ENCODE measurements around the gene CDH18. TPM values are rescaled to one million over a fixed set of nuclear protein-coding genes. Genes with fewer than 3 reads are reported as not detected.

Gene CDH18
- not detected for total RNA-seq

- Mint-ChIP-seq H3K27ac (no peak within 1 kb of the TSS), H3K36me3 (ENCODE audit: low read depth) (no peaks in the 10 kb centered on the region), H3K27me3 (no peaks in the 10 kb centered on the region), H3K4me3 (no peak within 1 kb of the TSS), H3K9me3 (peaks cover 7% of the 10 kb centered on the region), H3K4me1 (no peaks in the 10 kb centered on the region)
- ATAC-seq (replicated peaks): no peak
These were observed at the start of gene CDH18 for GRCh38 chr5:19987612-19988361. Gene CDH18, minus strand, starts transcription at chr5:19988200. Its CDS starts 149,214 bp downstream, at chr5:19838986.

DNA sequence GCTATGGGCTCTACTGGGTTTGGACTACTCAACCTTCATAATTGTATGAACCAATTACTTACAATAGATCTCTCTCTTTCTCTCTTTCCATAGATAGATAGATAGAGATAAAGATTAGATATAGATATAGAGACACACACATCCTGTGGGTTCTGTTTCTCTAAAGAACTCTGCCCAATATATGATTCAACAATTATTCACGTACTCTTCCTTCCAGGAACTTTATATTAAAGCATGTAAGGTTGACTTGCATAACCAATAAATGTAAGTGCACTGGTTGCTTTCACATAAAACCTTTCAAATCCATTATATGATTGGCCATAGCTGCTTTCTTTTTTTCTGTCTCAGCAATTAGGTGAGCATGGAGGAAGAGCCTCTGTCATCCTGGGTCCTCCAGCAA, 46.7 kb upstream of the CDH18 start:
- Mint-ChIP-seq H3K27ac (no peak overlapping the region), H3K36me3 (ENCODE audit: low read depth) (no peaks in the 10 kb centered on the region), H3K4me3 (no peak overlapping the region), H3K4me1 (no peaks in the 10 kb centered on the region), H3K27me3 (no peaks in the 10 kb centered on the region), H3K9me3 (peaks cover 16% of the 10 kb centered on the region)
- no peak for ATAC-seq (replicated peaks)

- Mint-ChIP-seq H3K36me3 (ENCODE audit: low read depth) (no peaks in the 10 kb centered on the region), H3K27ac (no peak overlapping the region), H3K27me3 (no peaks in the 10 kb centered on the region), H3K4me1 (no peaks in the 10 kb centered on the region), H3K9me3 (peaks cover 14% of the 10 kb centered on the region), H3K4me3 (no peak overlapping the region)
- ATAC-seq (replicated peaks): no peak
These were observed 45.9 kb upstream of the CDH18 start for GRCh38 chr5:20033881-20034280.

- Mint-ChIP-seq H3K27me3 (no peaks in the 10 kb centered on the region), H3K36me3 (ENCODE audit: low read depth) (no peaks in the 10 kb centered on the region), H3K9me3 (peaks cover 9% of the 10 kb centered on the region), H3K4me3 (no peak overlapping the region), H3K27ac (no peak overlapping the region), H3K4me1 (no peaks in the 10 kb centered on the region)
- ATAC-seq (replicated peaks): no peak
These were observed 44.9 kb upstream of the CDH18 start for GRCh38 chr5:20032896-20033295.

DNA sequence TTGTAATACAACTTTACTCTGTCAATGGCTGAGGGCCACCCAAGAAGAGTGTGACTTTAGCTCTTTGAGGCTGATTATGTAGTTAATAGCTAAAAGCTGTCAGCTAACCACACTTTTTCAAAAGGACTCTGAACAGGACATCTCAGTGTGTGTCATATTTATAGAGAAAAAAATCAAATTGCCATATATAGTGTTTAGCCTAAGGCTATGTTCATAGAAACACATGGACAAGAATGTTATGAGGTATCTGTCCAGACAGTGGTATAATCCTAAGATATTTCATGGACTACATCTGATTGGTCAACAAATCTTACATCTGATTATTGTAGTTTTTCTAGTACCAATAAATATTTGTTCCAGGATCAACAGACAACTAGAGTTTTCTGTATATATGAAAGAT, 42.1 kb upstream of the CDH18 start:
- Mint-ChIP-seq H3K4me1 (no peaks in the 10 kb centered on the region), H3K9me3 (no peaks in the 10 kb centered on the region), H3K27me3 (no peaks in the 10 kb centered on the region), H3K4me3 (no peak overlapping the region), H3K27ac (no peak overlapping the region), H3K36me3 (ENCODE audit: low read depth) (no peaks in the 10 kb centered on the region)
- no peak for ATAC-seq (replicated peaks)

DNA sequence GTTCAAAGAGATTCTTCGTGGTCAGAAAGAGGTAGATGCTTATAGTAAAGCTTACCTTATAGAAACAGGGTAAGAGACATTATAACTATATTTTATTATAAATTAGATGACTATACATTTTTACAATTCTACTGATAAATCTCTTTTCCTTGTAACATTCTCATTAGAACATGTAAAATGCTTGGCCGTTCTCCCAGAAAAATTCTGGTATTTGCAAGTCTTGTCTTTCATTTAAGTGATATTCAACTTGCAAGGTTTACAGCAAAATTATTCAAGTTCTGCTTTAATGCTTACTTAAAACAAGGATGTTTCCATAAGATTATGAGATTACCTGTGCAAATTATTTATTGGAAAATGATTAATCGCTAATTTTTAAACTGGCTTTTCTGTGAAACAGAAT, 41.3 kb upstream of the CDH18 start:
- H3K9me3 Mint-ChIP-seq: no peaks in the 10 kb centered on the region
- H3K27ac Mint-ChIP-seq: no peak overlapping the region
- no peak for ATAC-seq (replicated peaks)
- H3K36me3 Mint-ChIP-seq (ENCODE audit: low read depth): no peaks in the 10 kb centered on the region
- H3K4me3 Mint-ChIP-seq: no peak overlapping the region
- H3K27me3 Mint-ChIP-seq: no peaks in the 10 kb centered on the region
- H3K4me1 Mint-ChIP-seq: no peaks in the 10 kb centered on the region

DNA sequence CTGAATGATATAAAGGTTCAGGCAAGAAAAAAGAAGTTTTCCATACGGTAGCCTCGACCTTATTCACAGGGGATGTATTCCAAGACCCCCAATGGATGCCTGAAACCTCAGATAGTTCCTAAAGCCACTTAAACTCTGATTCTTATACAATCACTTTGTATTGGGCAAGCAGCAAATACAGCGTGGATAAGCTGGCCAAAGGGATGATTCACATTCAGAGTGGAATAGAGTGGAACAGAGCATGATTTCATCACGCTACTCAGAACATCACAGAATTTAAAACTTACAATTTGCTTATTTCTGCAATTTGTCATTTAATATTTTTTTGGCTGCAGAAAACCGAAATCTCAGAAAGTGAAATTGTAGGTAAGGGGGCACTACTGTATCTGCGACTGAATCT, 40.5 kb upstream of the CDH18 start:
- no peaks in the 10 kb centered on the region for H3K36me3 Mint-ChIP-seq (ENCODE audit: low read depth)
- H3K4me3 Mint-ChIP-seq: no peak overlapping the region
- no peak overlapping the region for H3K27ac Mint-ChIP-seq
- no peaks in the 10 kb centered on the region for H3K9me3 Mint-ChIP-seq
- no peak for ATAC-seq (replicated peaks)
- H3K27me3 Mint-ChIP-seq: no peaks in the 10 kb centered on the region
- no peaks in the 10 kb centered on the region for H3K4me1 Mint-ChIP-seq

DNA sequence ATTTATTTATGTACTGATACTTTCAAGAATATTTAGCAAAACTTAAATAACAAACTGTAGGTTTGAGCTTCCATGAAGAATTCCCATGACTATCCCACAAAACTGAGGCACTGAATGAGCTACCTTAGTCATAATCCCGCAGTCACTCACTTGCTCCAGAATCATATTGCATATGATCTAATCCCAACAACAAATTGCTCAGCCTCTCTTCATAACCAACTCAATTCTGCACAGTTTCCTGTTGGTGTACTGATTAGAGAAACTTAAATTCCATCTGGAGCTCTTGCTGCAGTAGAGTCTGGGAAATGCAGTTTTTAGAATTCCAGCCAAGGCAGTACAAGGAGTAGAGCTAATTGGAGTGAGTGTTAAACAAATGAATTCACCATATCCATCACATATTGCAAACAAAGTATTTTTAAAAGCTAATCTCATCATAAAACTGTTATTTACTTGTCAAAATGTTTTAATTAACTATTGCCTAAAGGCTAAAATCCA, 35.7 kb upstream of the CDH18 start:
- ATAC-seq (replicated peaks): no peak
- Mint-ChIP-seq H3K36me3 (ENCODE audit: low read depth) (no peaks in the 10 kb centered on the region), H3K27me3 (no peaks in the 10 kb centered on the region), H3K4me3 (no peak overlapping the region), H3K9me3 (peaks cover 20% of the 10 kb centered on the region), H3K4me1 (no peaks in the 10 kb centered on the region), H3K27ac (no peak overlapping the region)

GRCh38 chr5:20020247-20020646, 32.2 kb upstream of the CDH18 start:
- Mint-ChIP-seq H3K4me3 (no peak overlapping the region), H3K4me1 (no peaks in the 10 kb centered on the region), H3K27ac (no peak overlapping the region), H3K27me3 (no peaks in the 10 kb centered on the region), H3K36me3 (ENCODE audit: low read depth) (no peaks in the 10 kb centered on the region), H3K9me3 (peaks cover 28% of the 10 kb centered on the region)
- ATAC-seq (replicated peaks): no peak

- no peak for ATAC-seq (replicated peaks)
- Mint-ChIP-seq H3K9me3 (peaks cover 28% of the 10 kb centered on the region), H3K4me3 (no peak overlapping the region), H3K36me3 (ENCODE audit: low read depth) (no peaks in the 10 kb centered on the region), H3K27ac (no peak overlapping the region), H3K27me3 (no peaks in the 10 kb centered on the region), H3K4me1 (no peaks in the 10 kb centered on the region)
These were observed 29.0 kb upstream of the CDH18 start for GRCh38 chr5:20017021-20017420.

DNA sequence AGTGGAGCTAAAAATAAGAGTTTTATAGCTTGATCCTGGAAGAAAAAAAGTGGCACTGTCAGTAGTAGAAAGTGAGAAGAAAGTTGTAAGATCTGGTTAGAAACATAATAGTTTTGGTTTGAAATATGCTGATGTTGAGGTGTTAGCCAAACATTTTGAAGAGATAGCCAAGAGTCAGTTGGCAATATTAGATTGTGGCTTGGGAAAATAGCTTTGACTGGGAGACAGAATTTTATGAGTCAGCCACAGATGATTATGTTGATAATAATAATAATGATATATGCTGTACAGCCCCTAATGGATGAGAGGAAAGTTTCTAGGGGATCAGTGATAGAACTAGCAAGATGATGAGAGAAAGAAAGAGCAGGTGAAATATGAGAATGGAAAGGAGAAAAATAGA, 12.4 kb upstream of the CDH18 start:
- H3K4me3 Mint-ChIP-seq: no peak overlapping the region
- no peaks in the 10 kb centered on the region for H3K27me3 Mint-ChIP-seq
- H3K27ac Mint-ChIP-seq: no peak overlapping the region
- no peaks in the 10 kb centered on the region for H3K4me1 Mint-ChIP-seq
- H3K36me3 Mint-ChIP-seq (ENCODE audit: low read depth): no peaks in the 10 kb centered on the region
- H3K9me3 Mint-ChIP-seq: peaks cover 20% of the 10 kb centered on the region
- no peak for ATAC-seq (replicated peaks)

GRCh38 chr5:19988457-19988856, 457 bp upstream of the CDH18 start:
- H3K36me3 Mint-ChIP-seq (ENCODE audit: low read depth): no peaks in the 10 kb centered on the region
- no peaks in the 10 kb centered on the region for H3K27me3 Mint-ChIP-seq
- H3K4me1 Mint-ChIP-seq: no peaks in the 10 kb centered on the region

DNA sequence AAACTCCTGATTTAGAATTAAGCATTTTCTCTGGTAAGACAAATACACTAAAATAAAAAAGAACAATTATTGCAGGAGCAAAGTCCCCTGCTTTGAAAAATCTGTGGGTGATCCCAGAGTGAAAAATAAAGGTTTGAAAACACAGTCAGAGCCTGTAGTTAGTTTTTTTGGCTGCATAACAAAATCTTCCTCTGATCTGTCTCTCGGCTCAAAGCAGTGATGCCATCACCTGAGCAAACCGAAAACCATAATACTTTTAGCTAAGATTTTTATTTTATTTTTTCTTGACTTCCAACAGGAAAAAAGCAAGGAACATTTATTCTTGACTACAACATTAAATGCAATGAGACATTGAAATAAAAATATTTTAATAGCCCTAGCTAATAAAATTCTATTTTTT, 1.2 kb downstream of the CDH18 start:
- Mint-ChIP-seq H3K27me3 (no peaks in the 10 kb centered on the region), H3K9me3 (peaks cover 7% of the 10 kb centered on the region), H3K27ac (no peak overlapping the region), H3K4me3 (no peak overlapping the region), H3K36me3 (ENCODE audit: low read depth) (no peaks in the 10 kb centered on the region), H3K4me1 (no peaks in the 10 kb centered on the region)
- ATAC-seq (replicated peaks): no peak

More at GRCh38 chr5:19988457-19988856, 457 bp upstream of the CDH18 start:
- no peak for ATAC-seq (replicated peaks)
- peaks cover 7% of the 10 kb centered on the region for H3K9me3 Mint-ChIP-seq
- H3K27ac Mint-ChIP-seq: no peak overlapping the region
- H3K4me3 Mint-ChIP-seq: no peak overlapping the region

- Mint-ChIP-seq H3K27ac (no peak overlapping the region), H3K4me1 (no peaks in the 10 kb centered on the region), H3K27me3 (no peaks in the 10 kb centered on the region), H3K36me3 (ENCODE audit: low read depth) (no peaks in the 10 kb centered on the region), H3K4me3 (no peak overlapping the region), H3K9me3 (peaks cover 8% of the 10 kb centered on the region)
- no peak for ATAC-seq (replicated peaks)
These were observed 1.9 kb downstream of the CDH18 start for GRCh38 chr5:19986031-19986619.

GRCh38 chr5:19978476-19978875, 9.5 kb downstream of the CDH18 start:
- no peak for ATAC-seq (replicated peaks)
- H3K27ac Mint-ChIP-seq: no peak overlapping the region
- no peaks in the 10 kb centered on the region for H3K4me1 Mint-ChIP-seq
- H3K36me3 Mint-ChIP-seq (ENCODE audit: low read depth): no peaks in the 10 kb centered on the region
- H3K27me3 Mint-ChIP-seq: no peaks in the 10 kb centered on the region
- H3K4me3 Mint-ChIP-seq: no peak overlapping the region
- H3K9me3 Mint-ChIP-seq: peaks cover 8% of the 10 kb centered on the region

Measured in activated T-helper 17 cell treated with anti-CD3 and anti-CD28 coated beads, Interleukin-2, amount 50 U/mL, for 72 hours (primary cell).